Measurements from ENCODE around the gene TSPAN9. TPM values are rescaled to one million over a fixed set of nuclear protein-coding genes. Genes with fewer than 3 reads are reported as not detected.

The TSPAN9 gene
- total RNA-seq, 1 donor from 2014 or later = 109 TPM

DNA sequence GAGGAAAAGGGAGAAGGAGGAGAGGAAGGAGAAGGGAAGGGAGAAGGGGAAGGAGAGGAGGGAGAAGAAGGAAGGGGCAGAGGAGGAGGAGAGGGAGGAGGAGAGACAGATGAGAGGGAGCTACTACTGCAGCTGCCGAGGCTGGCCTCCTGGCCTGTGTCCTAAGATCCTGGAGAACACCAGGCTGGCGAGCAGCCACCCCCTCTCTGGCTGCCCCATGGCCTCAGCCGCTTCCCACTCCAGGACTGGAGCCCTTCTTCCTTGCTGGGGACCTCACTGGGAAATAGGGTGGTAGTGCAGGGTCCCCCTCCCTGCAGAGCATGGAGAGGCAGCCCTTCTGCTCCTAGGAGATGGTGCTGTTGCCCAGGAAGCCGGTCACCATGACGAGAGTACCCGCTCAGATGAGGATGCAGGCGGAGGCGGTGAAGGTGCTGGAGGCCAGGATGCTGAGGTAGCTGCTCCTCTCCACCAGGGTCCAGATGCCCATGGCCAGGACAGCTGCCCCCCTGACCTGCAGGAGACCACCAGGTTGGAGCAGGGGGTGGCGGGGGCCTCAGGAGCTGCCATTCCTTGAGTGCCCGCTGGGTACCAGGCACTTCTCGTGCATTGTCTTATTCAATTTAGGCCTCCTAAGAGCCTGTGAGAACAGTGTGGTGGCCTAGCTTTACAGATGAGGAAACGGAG lies 246.0 kb downstream of the TSPAN9 start:
- intact Hi-C loops (cut with DNase I) = no loop called here
- Histone ChIP-seq H3K4me3 (no peak overlapping the region), H3K4me1 (no peaks in the 10 kb centered on the region), H3K9me3 (no peaks in the 10 kb centered on the region), H3K36me3 (no peaks in the 10 kb centered on the region), H3K27me3 (no peaks in the 10 kb centered on the region), H3K27ac (no peak overlapping the region)
- no peak for DNase-seq (ENCODE audit: low spot score in 2 of 2)
- TF ChIP-seq, protein P1, sequence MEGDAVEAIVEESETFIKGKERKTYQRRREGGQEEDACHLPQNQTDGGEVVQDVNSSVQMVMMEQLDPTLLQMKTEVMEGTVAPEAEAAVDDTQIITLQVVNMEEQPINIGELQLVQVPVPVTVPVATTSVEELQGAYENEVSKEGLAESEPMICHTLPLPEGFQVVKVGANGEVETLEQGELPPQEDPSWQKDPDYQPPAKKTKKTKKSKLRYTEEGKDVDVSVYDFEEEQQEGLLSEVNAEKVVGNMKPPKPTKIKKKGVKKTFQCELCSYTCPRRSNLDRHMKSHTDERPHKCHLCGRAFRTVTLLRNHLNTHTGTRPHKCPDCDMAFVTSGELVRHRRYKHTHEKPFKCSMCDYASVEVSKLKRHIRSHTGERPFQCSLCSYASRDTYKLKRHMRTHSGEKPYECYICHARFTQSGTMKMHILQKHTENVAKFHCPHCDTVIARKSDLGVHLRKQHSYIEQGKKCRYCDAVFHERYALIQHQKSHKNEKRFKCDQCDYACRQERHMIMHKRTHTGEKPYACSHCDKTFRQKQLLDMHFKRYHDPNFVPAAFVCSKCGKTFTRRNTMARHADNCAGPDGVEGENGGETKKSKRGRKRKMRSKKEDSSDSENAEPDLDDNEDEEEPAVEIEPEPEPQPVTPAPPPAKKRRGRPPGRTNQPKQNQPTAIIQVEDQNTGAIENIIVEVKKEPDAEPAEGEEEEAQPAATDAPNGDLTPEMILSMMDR (IDR thresholded peaks at IDR 0.05) = no peak

DNA sequence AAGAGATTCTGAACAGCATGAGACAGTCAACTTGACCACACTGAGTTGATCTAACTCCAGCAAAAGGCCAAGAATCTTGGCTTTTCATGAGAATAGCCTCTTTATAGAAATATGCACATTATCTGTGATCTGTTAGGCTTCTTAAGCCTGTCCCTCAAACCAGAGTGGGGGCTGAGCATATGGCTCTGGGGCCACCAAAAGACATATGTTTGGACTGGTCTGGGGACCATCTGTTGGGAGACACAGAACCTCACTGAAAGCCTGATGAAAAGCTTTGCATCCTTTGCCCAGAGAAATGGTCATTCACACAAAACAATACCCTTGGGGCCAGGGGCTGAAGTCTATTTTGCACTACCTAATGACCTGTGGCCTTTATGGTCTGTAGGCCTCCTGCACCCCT lies 248.6 kb downstream of the TSPAN9 start:
- intact Hi-C loops (cut with DNase I) = no loop called here
- Histone ChIP-seq H3K4me3 (no peak overlapping the region), H3K9me3 (no peaks in the 10 kb centered on the region), H3K4me1 (no peaks in the 10 kb centered on the region), H3K27ac (no peak overlapping the region), H3K36me3 (no peaks in the 10 kb centered on the region), H3K27me3 (no peaks in the 10 kb centered on the region)
- no peak for DNase-seq (ENCODE audit: low spot score in 2 of 2)
- TF ChIP-seq, protein P1 (IDR thresholded peaks at IDR 0.05) = no peak

DNA sequence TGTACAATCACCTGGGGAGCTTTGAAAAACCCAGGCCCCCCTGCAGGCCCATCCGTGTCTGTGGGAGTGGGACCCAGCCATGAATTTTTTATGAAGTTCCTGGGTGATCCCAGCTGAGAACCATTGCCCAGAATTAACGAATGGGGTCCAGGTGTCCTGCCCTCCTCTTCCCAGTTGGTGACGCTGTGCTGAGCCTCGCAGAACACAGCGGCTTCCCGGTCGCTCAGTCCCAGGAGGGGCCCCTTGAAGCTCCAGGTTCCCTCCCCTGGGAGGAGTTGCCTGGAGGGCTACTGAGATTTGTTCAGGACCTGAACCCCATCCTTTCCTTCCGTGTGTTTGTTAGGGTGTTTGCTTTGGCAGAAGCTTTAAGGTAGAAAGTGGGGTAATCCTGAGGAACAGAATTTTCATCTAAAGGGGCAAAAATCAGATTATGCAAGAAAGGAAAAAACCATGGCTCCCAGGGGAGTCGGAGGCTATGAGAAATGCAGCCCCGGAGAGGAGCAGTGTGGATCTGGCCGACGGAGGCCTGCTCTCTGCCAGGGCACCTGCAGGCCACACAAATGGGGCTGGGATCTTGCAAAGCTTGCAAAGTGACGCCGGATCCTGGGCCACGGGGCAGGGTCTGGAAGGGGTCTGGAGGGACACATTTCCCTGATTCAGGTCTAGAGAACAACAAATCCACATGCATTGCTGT lies 249.1 kb downstream of the TSPAN9 start:
- intact Hi-C loops (cut with DNase I) = no loop called here

DNA sequence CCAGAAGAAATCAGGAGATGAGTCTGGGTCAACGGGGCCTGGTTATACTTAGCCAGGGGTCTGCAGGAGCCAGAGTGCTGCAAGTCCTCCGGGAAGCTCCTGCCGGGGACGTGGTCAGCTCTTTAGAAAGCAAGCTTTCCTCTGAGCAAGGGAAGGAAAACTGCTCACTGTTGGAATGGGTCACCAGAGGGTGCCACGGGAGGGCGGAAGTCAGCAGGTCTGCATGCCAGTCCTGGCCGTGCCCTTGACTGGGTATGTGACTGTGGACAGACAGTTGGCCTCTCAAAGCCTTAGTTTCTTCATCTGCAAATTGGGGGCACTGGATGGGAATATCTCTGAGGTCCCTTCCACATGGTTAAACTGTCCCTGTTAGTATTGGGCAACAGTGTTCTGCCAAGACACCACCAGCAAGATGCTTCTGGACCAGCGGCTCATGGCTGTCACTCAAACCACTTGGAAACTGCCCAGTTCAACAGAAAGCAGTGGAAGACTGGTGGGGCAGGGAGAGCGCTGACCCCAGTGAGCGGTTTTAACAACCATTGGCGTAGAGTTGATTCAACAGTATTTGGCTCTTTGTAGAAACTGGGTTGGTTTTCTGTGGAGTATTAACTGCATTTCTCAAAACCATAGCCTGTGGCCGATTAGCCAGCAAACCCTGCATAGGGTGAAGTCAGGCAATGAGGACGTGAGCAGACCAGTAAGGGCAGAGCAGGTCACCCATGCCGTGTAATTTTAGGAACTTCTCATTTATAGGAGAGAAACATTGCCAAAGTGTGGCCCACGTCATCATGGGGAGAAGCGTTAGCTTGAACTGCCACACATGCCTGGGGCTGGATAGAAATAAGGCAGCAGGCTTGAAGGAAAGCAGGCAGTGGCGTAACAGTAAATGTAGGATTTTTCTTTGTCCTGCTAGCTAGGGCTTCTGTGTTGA lies 249.9 kb downstream of the TSPAN9 start:
- Histone ChIP-seq H3K9me3 (no peaks in the 10 kb centered on the region), H3K36me3 (no peaks in the 10 kb centered on the region), H3K27ac (no peak overlapping the region), H3K4me1 (no peaks in the 10 kb centered on the region), H3K27me3 (no peaks in the 10 kb centered on the region), H3K4me3 (no peak overlapping the region)
- intact Hi-C loops (cut with DNase I) = no loop called here
- no peak for DNase-seq (ENCODE audit: low spot score in 2 of 2)
- TF ChIP-seq, protein P1 (IDR thresholded peaks at IDR 0.05) = no peak

More for the DNA sequence above, 249.1 kb downstream of the TSPAN9 start:
- Histone ChIP-seq H3K27me3 (no peaks in the 10 kb centered on the region), H3K4me1 (no peaks in the 10 kb centered on the region), H3K9me3 (no peaks in the 10 kb centered on the region), H3K27ac (no peak overlapping the region), H3K4me3 (no peak overlapping the region), H3K36me3 (no peaks in the 10 kb centered on the region)
- TF ChIP-seq, protein P1 (IDR thresholded peaks at IDR 0.05) = no peak
- DNase-seq (ENCODE audit: low spot score in 2 of 2) = no peak

DNA sequence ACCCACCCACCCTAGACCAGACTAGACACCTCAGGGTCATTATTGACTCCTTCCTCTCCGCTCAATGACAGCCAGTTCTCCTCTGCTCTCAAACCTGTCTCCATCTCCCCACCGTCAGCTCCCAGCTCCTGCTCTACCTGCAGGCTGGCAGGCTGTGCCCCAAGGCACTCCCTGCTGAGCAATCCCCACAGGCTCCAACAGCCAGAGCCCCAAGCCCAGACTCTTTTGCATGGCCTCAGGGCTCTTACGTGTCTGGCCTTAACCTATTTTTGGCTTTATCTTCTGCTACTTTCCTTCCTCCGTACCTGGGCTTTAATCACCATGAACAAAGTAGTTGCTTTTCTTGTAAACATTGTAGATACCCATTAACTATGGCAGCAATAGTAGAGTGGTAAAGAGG lies 250.9 kb downstream of the TSPAN9 start:
- Histone ChIP-seq H3K36me3 (no peaks in the 10 kb centered on the region), H3K27ac (no peak overlapping the region), H3K4me1 (no peaks in the 10 kb centered on the region), H3K4me3 (no peak overlapping the region), H3K27me3 (no peaks in the 10 kb centered on the region), H3K9me3 (no peaks in the 10 kb centered on the region)
- TF ChIP-seq, protein P1 (IDR thresholded peaks at IDR 0.05) = no peak
- intact Hi-C loops (cut with DNase I) = no loop called here
- no peak for DNase-seq (ENCODE audit: low spot score in 2 of 2)

All from ascending aorta (tissue), 2 donors.